GM21381 (cell line): ENCODE measurements around the gene KRT13.

Experiments
- ATAC-seq: cut with Tn5 transposase; IDR thresholded peaks from one replicate; pipeline ENCODE4 v1.9.1; 2021; ENCODE audit warnings: mild to moderate bottlenecking, moderate library complexity; ENCODE audit not compliant: unreplicated experiment

The KRT13 gene

DNA sequence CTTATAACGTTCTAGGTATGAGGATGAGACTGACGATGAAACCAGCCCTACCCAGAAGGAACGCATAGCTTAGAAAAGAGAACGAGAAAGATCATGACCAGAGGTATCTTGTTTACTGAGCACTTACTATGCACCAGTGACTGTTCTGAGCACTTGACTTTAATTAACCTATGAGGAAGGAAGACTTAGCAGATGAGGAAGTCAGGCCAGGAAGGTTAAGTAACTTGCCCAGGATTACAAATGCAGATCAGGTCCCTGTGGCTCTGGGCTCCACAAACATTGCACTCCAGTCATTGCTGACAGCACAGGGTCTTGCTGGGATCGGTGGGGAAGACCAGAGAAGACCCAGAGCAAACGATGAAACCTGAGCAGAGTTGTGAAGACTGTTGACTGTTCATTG, 7.1 kb downstream of the KRT13 start:
- ATAC-seq: no peak

DNA sequence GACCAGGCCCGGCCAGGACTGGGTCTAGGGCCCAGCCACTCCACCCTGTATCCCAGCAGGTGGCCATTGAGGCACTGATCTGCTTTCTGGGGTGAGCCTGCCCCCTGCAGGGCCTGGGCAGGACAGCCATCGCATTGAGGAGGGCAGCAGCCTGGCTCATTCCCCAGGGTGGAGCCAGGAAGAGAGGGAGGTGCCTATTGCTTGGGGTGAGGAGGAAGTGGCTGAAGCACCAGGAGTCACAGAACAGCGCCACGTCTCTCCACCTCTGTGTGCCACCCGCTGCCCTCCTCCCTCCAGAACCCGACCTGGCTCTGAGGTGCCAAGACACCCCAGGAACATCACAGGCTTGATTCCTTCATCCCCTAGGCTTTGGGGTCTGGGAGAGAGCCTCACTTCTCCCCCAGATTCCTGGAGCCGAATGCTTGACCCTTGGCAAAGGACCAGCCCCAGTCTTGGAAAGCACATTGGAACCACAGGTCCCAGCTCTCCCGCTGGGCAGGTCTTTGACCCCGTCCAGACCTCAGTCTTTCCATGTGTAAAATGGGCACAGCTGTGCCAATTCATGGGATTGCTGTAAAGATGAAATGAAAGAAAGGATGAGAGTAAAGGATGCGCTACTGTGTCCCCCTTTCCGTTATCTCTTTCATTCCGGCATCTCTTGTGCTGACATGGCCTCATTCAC, 8.5 kb downstream of the KRT13 start:
- ATAC-seq: peak; percentile 71

DNA sequence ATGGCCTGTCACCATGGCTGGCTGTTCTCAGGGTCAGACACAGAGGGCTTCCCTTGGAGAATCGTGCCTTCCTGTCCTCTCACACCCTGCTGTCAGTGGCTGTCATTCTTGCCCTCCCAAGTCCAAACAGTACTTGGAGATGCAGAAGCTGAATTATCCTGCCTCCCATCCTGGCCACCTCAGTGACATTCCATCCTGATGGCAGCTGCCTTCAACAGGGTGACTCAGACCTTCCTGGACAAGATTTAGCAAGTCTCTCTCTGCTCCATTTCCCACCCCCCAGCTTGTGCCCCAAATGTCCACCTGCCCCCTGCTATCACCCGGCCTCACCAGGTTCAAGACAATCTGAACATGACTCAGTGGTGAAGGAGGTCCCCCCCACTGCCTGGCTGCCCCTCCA, 10.9 kb downstream of the KRT13 start:
- ATAC-seq: no peak

GRCh38 chr17:41492771-41493170, 12.6 kb downstream of the KRT13 start:
- ATAC-seq: no peak

- no peak for ATAC-seq
These were observed 13.1 kb downstream of the KRT13 start for GRCh38 chr17:41492351-41492750.

DNA sequence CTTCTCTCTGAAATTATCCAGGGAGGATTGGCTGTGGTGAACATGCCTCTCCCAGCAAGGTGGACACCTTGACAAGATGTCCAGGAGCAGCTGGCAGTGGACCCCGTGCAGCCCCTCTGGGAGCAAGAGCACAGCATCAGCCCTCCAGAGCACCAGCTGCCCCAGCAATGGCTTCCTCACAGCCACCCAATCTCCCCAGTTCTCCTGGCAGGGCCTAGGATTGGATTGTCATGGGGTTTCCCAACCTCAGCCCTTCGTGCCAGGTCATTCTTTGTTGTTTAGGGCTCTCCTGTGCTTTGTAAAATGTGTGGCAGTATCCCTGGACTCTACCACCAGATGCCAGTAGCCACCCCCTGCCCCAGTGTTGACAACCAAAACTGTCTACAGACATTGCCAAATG, 13.9 kb downstream of the KRT13 start:
- no peak for ATAC-seq

DNA sequence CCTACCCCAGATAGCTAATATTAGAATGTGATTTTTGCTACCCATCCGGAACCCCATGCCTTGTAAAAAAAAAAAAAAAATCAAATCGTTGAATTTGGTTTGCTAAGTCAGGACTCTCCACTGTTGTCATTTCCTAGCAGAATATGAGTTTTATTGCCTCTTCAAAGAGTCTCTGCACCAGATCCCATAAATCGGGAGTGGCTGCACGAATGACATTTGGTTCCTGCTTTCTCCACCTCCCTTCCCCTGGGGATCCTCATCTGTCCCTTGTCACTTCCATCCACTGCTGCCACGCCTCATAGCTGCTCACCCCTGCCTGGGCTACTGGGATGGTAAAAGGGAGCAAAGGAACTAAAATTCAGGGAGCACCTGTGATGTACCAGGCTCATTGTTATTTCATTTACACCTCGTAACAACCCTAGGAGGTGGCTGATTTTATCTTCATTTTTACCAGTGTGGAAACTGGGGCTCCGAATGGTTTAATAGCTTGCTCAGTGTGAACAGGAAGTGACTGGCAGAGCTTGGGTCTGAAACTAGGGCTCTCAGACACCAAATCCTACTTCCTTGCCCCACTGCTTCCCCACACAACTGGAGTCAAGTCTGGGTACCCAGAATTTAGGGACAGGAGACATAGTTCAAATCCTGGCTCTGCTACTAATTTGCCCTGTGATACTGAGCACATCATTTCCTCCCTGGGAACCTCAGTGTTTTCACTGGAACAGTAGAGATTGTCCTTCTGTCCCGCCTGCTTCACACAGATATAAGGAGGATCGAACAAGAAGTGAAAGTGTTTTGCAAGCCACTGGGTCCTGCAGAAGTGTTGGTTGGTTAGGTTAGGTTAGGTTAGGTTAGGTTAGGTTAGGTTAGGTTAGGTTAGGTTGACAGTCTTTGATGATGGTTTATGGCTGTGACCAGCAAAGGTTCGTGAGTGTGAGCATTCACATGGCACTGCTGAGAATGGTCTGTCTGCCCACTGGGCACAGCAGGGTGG, 15.1 kb downstream of the KRT13 start:
- ATAC-seq: no peak

- ATAC-seq: no peak
These were observed 15.9 kb downstream of the KRT13 start, which contains the start of gene KRT36 for GRCh38 chr17:41489531-41489930. Gene KRT36, minus strand, starts transcription at chr17:41489910. Its CDS starts 46 bp downstream, at chr17:41489864.

DNA sequence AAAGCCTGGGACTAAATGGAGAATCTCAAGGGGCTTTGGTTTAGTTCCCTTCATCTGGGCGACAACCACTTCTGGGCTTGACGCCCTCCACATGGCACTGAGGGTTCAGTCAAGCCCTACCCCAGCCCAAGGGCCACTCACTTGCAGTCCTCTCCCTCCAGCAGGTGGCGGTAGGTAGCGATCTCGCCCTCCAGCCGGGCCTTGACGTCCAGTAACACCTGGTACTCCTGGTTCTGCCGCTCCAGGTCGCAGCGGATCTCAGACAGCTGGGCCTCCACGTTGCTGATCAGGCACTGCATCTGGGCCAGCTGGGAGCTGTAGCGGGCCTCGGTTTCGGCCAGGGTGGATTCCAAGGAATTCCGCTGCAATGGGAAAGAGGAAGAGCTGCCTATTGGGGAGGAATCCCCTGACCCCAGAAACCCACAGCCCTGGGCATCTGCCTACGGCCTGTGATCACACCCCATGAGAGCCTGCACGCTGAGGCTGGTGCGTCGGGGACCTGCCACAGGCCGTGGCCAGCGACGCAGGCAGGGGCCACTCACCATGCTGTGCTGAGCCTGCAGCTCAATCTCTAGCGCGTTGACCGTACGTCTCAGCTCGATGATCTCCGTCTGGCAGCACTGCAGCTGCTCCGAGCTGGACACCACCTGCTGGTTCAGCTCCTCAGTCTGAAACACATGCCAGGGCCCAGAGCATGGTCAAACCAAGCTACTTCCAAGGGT, 18.4 kb downstream of the KRT13 start:
- ATAC-seq: no peak

- no peak for ATAC-seq
These were observed 19.1 kb downstream of the KRT13 start for GRCh38 chr17:41486316-41486715.

- no peak for ATAC-seq
These were observed 20.2 kb downstream of the KRT13 start for GRCh38 chr17:41484920-41485904.

DNA sequence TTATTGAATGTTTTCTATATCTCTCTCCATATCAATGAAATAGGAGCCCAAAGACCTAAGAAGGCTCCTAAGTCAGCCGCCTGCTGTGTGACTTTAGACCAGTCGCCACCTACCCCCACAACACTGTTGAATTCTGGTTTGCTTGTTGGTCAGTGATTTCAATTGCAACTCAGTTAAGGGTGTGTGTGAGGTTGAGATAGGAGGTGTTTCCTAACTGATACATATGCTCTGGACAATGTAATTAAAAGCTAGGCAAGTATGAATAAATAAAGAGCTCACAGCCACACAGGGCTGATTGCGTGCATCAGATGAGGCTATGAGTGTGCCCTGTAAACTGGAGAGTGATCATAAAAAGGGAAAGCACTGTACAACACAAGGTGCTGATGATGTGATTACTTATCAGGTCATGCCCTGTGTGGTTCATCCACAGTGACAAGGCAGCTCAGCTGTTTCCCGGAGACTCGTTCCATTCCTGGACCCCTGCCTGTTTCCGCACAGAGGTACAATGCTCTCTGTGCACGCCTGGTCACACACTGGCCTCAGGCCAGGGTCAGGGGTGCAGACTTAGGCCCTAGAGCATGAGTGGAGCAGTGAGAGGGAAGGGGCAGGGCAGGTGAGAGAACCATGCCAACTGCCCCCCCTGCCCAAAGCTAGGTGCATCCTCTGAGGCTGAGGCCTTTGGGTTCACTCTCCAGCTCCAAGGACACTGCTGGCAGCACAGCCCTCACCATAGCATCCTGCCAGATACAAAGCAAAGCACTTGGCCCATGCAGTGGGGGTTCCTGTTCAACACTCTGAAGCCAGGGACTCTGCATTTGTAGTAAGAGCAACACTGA, 21.2 kb downstream of the KRT13 start:
- no peak for ATAC-seq

DNA sequence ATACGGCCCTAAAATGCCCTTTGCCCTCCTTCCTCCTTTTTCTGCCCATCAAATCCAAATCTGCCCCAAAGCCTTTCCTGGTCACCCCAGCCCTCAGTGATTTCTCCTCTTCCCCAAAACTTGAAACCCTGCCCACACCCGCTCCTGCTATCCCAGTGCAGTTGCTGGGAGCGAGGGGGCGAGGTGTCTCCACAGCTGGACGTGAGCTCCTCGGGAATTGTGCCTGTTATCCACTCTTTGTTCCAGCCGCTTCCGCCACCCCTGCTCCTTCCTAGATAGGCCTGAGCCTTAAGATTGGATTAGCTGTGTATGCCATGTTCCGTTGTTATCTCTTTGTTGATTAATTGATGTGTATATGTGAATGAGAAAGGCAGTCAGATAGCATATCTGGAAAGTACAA, 21.9 kb downstream of the KRT13 start:
- ATAC-seq: no peak

DNA sequence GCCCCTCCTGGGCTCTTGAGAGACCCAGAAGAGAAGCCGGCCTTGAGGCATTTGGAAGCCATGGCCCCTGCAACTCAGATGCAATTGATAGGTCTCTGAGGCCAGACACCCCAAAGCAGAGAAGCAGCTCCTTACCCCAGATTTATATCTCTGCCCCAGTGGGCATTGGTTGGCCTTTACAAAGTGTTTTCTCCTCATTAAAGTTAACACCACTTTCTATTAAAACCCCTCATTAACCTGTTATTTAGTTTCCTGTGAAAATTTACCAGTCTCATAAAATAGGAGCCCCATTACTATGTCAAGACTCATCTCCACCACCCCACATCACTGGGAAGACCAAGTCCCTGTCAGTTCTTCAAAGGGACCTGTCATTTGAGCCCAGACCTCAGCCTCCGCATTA, 24.4 kb downstream of the KRT13 start, which contains the start of gene KRT35:
TSS of gene KRT35 (minus strand) at position 116 of the 400 bp plus-strand sequence. CDS start at position 62, 54 bp downstream.
- no peak for ATAC-seq

DNA sequence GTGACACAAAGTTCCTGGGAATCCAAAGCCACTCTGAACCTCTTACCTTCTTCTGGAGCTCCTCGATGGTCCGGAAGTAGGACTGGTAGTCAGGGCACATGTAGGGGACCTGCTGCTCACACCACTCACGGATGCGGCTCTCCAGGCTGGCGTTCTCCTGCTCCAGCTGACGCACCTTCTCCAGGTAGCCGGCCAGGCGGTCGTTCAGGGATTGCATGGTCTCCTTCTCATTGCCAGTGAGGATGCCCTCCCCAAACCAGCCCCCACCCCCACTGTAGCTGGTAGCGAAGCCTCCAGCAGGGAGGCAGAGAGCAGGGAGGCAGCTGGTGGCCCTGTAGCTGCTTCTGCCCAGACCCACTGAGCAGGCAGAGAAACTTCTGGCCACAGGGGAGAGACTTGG, 24.8 kb downstream of the KRT13 start:
- ATAC-seq: no peak

- no peak for ATAC-seq
These were observed 25.3 kb downstream of the KRT13 start for GRCh38 chr17:41480136-41480535.

DNA sequence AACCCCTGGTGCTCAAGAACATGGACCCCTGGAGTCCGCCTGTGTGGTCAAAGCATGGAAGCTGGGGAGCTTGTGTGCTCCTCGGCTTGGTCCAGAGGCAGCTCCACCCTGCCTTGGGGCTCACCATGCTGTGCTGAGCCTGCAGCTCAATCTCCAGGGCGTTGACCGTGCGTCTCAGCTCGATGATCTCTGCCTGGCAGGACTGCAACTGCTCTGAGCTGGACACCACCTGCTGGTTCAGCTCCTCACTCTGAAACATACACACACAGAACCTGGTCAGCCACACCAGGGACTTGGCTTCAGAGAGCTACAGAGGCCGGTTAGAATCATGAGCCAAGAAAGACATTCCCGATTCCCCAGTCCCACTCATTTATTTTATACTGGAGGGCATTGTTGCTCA, 27.2 kb downstream of the KRT13 start:
- ATAC-seq: no peak

DNA sequence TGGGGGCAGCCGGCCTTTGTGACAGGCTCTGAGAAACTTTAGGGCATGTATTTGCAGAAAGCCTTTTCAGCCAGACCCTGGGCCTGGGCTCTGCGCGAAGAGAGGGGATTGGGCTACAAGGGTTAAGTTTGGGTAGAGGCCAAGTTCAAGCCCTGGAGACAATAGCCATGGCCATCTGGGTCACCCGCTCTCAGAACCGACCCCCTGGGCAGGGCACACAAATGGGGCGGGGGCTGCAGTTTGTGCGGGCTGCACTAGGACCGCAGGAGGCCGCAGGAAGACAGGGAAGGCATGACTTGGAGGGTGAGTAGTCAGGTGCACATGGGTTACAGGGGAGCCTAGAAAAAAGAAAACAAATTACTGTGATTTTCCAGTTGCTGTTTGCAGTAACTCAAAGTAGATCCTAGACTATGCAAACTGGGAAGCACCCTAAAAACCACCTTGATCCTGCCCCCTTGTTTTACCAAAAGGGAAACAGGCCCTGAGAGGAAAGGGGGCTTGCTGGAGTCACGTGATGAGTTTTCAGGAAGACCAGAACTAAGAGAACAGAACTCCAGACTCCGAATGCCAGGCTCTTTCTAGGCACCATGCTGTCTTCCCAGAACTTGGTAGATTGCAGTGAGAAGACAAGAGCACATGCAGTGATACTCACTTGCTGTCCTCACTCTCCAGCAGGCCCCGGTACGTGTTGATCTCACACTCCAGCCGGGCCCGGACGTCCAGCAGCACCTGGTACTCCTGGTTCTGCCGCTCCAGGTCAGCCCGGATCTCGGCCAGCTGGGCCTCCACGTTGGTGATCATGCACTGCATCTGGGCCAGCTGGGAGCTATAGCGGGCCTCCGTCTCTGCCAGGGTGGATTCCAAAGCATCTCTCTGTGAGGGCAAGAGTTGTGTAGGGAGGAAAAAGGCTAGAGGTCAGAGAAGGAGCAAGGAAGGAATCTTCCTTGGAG, 28.3 kb downstream of the KRT13 start:
- ATAC-seq: no peak
